ENCODE measurements around the gene NAA10.

DNA sequence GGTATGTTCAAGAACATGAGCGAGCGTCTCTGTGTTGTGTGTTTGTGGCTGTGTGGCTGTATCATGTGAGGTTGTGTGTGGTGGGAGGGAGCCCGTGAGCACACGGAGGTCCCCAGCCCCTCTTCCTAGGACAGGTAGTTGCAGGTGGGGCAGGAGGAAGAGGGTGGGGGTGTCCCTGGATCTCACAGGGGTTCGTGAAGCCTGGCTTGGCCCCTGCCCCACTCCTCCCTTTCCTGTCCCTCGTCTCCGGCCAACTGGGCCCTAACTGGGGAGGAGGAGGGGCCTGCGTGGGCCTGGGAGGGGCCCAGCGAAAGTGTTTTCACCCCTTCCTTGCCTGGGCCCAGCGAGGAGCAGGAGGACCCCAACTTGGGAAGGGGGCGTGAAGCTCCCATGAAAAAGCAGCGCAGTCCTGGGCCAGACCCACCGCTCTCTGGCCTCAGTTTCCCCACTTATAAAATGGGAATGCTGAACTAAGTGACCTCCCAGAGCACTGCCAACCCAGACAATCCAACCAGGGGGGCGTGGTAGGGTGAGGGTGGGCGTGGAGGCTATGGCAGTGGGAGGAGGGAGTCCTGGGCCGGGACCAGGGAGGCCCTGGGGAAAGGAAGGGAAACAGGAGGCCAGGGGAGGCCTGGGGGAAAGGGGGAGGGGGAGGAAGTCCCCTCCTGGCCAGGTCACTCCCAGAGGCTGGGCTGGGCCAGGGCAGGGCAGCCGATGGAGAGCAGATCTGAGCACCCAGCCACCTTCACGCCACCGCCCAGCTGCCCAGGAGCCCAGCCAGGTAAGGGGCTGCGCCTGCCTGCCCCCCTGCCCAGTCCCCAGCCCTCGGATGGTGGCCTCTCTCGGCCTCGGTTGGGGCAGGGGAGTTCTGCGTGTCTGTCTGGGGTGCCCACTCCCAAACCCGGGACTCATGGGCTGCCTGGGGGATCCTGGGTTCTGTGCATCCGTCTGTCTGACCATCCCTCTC lies 30.6 kb downstream of the NAA10 start, which contains the start of gene AVPR2:
- no peak for TF ChIP-seq POLR2A (IDR thresholded peaks at IDR 0.05)
- TF ChIP-seq, protein P1, sequence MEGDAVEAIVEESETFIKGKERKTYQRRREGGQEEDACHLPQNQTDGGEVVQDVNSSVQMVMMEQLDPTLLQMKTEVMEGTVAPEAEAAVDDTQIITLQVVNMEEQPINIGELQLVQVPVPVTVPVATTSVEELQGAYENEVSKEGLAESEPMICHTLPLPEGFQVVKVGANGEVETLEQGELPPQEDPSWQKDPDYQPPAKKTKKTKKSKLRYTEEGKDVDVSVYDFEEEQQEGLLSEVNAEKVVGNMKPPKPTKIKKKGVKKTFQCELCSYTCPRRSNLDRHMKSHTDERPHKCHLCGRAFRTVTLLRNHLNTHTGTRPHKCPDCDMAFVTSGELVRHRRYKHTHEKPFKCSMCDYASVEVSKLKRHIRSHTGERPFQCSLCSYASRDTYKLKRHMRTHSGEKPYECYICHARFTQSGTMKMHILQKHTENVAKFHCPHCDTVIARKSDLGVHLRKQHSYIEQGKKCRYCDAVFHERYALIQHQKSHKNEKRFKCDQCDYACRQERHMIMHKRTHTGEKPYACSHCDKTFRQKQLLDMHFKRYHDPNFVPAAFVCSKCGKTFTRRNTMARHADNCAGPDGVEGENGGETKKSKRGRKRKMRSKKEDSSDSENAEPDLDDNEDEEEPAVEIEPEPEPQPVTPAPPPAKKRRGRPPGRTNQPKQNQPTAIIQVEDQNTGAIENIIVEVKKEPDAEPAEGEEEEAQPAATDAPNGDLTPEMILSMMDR (IDR thresholded peaks at IDR 0.05) = no peak
